Esophagus mucosa (tissue), 1 donor: ENCODE data around the gene PPP1R9A. TPM values are rescaled to one million over a fixed set of nuclear protein-coding genes. Genes with fewer than 3 reads are reported as not detected.

ENCODE experiments used
- ATAC-seq: fragments of 200-7000 bp; cut with Tn5 transposase; one replicate; pipeline ENCODE4 v1.9.1; 2020
- total RNA-seq: library from RNA; stranded (reverse); gene quantifications from one replicate; pipeline ENCODE4 v1.2.4, GENCODE V29; 2023
- donor health status: DM: yes; HTN: yes; CAD: no.

Gene PPP1R9A
- total RNA-seq, 1 donor from 2014 or later, result 0.36 TPM

DNA sequence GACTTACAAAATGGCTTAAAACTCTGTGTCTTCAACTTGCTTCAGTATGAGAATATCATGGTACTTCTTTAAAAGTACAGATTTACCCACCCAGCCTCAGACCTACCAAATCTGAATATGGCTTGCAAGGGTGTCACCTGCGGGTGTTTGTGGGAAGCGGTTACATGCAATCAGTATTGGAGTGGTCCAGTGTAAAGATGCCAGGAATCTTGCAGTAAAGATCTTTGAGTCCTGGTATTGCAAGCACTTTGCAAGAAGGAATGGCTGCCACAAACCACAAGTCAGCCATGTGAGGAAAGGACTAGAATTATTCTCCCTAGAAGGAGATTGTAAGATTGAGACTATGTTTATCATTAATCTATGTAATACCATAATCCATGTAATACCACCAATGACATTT lies 301.9 kb downstream of the PPP1R9A start:
- no peak for ATAC-seq

DNA sequence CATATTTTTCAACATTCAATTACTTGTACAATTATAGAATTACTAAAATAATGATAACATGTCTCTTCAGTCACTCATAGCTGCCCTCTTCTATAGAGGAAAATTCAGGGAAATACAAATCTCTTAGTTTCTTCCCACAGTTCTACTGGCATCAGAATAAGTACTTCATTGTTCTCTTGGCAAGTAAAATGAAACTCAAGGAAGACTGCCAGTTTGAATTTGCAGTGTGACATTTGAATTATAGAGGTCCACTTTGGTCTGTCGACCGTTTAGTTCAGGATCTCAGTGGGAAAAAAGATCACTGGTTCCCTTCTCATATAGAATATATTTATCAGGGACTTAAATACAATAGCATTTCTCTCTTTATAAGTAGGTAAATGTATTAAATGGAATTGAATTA lies 302.4 kb downstream of the PPP1R9A start:
- ATAC-seq, result no peak

DNA sequence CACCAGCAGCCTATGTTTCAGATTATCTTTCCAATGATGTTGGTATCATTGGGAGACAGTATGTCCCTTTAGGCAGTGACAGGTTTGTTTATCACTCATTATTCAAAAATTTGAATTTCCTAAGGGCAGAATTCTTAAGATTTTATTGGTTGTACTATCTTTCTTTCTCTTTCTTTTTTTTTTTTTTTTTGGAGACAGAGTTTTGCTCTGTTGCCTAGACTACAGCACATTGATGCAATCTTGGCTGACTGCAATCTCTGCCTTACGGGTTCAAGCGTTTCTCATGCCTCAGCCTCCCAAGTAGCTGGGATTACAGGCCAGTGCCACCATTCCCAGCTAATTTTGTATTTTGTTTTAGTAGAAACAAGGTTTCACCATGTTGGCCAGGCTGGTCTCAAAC lies 305.8 kb downstream of the PPP1R9A start:
- no peak for ATAC-seq

DNA sequence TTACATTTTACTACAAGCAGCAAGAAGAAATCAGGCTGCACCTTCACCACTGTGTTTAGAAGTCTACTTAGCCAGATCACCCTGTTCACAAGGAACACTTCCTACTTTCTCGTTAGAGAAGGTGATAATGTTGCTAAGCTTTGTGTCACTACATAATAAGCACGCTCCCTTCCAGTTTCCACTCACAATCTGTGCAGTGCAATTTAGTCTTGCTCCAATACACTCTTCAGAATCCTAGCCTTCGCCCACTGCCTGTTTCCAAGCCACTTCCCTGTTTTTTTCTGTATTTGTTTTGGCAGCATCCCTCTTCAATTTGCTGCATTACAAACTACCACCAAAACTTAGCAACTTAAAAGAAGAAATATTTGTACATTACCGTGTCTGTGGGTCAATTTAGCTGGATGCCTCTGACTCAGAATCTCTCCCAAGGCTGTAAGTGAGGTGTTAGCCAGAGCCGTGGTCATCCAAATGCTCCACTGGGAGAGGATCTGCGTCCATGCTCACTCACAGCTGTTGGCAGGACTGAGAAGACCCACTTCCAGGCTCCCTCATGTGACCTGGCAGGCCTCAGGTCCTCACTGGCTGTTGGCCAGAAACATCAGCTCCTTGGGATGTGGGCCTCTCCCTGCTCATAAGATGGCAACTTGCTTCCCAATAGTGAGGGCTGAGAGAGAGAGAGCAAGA lies 306.6 kb downstream of the PPP1R9A start:
- no peak for ATAC-seq

DNA sequence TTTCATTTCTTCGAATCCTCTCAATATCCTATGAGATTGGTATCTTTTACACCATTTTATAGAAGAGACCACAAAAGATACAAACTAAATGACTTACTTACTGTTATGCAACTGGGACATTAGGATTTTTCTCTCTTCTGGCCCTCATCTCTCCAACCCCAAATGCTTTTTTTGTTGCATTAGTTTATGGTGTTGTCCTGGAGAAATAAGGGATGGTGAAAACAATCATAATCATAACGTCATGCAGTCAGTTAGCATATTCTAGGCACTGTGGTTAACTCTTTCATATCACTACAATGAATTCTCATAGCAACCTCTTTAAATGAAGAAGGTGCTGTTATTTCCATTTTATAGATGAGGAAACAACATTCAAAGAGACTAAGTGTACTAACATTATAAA lies 312.3 kb downstream of the PPP1R9A start:
- no peak for ATAC-seq

DNA sequence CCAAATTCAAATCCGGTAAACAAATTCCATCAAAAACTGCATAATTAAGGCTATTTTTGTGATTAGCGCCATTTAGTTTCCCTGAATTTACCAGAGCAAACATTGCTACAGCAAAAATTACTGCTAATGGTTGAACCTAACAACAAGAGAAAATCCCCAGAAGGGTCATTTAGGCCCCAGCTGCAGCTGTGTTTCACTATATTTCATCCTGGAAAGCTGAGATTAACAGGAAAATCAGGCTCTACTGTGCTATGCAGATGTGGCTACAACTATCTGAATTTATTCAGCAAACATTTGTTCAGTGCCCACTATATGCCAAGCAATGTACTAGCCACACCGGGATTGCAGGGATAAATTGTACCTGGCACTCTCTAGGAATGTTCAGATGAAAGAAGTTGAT lies 312.9 kb downstream of the PPP1R9A start:
- ATAC-seq, result no peak

DNA sequence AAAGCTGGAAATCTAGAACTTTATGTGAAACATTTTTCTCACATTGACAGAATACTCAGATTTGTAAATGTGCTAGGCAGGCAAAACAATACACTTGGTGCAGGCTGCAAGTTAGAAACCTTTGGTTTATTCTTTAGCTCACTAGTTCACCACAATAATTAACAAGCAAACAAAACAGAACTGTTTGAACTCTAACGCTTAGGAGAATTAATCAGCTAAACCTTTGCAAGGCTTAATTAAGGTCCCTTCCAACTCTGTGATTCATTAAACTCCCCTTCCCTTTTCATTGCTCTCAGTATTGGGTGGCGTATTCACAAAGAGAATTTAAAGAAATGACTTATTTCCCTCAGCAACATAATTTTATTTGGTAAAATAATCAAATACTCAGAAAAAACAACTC lies 317.9 kb downstream of the PPP1R9A start:
- no peak for ATAC-seq

DNA sequence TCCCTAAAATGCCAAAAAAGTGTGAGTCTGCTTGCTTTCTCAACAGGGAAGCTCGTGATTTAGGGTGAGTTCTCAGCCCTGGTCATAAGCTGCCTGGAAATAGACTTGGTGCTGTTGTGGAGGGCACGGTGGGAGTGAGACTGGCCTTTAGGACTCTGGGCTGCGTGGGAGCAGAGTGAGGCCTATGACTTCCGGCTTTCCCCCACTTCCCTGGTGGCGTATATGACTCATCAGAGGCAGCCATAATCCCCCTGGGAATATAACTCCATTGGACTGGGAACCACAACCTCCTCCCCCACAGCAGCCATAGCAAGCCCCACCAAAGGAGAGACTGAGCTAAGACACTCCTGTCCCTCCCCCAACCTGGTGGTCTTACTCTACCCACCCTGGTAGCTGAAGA lies 321.9 kb downstream of the PPP1R9A start:
- ATAC-seq, result no peak

DNA sequence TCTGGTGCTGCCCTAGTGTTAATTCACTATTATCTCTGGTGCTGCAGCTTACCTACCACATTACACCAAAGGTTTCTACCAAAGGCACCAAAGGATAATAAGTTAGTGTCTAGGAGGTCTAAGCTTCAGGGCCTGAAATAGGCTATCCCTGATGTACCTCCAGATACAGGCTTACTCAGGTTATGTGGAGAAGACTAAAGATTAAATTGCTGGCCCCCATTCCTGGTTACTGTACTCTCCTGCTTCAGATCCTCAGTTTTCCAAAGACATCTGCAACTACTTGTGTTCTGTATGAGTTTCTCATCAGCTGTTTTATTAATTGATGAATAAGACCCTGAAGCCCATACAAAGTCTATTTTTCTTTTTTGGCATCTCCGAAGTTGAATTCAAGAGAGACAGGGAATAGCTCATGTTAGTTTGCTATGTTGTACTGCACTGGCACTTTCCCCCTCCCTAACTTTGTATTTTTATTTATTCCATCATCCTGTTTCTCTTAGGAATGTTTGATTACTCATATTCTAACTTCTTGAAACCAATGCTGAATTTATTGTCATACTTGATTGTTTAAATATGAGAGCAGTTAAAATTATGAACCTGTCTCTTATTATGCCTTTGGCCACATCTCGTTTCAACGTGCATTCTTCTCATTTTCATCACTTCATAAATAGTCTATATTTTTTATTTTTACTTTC lies 331.0 kb downstream of the PPP1R9A start:
- no peak for ATAC-seq

DNA sequence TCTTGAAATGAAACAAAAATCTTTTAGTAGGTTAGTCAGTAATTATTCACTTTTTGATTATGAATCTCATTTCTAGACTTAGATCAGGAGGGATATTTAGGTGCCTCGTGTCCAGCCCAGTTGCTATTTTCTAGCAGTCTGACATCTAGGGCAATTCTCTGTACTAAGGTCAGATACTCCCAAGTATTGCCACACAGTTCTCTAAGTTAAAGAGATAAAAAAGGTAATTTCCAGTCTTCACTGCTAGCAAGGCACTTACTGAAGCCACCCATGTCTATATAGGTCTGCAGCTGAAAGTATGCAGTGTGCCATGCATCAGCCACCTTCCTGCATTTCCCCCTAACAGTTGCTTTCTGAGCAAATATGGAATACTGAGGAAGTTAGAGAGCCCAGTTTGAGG lies 333.5 kb downstream of the PPP1R9A start:
- no peak for ATAC-seq

DNA sequence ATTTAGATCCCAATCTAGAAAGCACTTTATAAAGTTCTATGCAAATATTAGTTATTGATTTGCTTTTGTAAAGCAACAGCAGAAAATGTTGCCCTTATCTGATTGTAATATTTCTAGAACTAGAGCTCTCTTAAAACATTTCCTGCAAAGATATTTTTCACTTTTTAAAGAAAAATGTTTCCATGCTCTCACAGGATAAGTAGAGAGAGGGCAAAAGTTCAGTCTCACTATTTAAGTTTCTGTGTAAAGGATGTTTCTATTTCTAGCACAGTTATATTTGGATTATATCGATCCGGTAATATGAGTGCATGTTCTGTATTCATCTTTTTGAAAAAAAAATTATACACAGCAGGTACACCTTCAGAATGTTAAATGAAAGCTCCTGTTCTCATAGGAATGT lies 334.9 kb downstream of the PPP1R9A start:
- no peak for ATAC-seq

DNA sequence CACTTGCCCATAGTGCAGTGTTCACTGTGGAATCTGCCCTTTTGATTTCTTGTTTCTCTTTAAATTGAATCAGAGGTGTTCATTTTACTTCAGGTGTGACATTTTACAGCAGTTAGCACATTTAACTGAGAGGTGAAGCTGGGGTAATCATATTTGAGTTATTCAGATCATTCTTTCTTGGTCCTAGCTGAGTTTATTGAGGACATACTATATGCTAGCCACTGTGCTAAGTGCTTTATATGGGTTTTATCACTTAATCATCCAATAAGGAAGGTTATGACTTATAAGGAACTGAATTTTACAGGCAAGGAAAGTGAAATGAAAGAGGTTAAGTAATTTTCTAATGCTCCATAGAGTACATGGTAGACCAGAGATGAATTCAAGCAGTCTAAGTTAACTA lies 337.2 kb downstream of the PPP1R9A start:
- no peak for ATAC-seq

DNA sequence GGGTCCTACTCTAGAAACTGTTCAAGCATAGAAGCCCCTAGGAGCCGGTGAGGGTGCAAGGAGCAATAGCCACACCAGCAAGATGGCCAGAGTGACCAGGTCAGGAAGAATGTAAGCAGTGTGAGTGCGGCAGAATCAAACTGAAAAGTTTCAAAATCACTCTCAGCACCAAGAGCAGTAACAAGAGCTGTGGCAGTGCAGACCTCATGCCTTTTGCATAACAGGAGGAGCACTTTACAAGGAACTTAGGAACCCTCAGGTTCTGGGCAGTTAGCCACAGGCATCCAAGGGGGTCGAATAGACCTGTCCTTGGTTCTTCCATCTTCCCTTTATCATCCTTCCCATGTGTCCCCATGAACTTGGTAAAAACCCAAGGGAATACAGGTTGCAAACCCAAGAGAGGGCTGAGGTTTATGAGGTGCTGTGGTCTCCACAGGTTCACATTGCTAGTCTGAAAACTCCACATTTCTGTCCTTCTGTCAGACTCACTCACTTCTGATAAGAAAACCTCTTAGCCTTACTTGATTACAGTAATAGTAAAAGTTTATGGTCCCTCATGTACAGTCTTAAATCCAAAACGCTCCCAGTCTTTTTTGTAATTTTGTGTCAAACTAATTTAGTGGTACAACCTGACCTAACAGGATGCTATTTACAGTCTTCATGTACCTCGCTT lies 338.6 kb downstream of the PPP1R9A start:
- ATAC-seq, result no peak

DNA sequence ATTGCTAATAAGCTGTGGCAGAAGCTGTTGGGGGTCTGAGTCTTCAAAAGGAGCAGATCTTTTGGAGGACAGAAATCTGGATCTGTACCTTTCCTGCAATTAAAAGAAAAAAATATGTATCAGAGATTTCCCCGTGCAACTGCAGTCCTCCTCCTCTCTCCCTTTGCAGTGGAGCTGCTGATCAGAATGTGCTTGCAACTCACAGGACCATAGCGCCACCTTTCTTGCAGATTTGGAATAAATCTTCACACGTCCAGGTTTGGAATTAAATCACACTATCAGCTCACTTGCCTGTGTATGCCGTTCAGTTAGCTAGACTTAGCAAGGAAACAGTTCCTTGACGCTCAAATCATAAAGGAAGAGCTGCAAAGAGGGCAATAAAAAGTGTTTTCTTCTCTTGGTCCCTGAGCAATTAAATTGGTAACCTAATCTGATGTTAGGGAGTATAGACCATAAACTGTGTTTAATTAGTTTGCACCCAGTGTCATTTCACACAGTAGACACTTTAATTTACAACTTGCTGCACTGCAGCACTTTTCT lies 339.5 kb downstream of the PPP1R9A start:
- no peak for ATAC-seq

DNA sequence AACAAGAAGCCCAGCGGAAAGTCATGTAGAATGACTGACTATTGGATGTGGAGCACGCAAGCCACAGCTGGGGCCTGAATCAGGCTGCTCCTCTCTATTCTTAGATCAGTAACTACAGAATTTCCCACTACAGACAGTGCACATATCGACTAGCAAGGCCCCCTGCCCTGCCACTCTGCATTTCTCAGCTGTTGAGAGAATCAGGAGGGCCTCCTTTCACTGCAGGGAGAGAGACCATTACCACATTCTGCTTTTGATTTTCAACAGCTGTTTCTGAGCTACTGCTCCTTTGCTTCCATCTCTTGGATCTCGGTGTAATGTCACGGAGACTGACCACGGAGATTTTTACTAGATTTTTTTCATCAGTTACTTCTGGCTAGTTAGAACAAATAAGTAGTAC lies 343.2 kb downstream of the PPP1R9A start:
- no peak for ATAC-seq

DNA sequence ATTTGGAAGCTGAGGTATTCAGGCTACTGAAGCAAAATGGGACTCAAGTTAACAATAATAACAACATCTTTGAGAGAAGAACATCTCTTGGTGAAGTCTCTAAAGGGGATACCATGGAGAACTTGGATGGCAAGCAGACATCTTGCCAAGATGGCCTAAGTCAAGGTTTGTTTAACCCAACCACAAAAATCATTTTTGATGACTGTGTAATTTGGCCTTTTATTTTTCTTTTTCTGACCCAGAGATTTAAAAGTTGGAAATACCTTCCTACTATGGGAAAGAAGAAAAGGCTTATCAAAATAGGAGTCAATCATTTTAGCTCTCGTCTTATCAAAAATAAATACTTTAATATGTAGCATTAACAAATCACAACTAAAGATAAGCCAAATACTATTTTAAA lies 344.6 kb downstream of the PPP1R9A start:
- no peak for ATAC-seq

DNA sequence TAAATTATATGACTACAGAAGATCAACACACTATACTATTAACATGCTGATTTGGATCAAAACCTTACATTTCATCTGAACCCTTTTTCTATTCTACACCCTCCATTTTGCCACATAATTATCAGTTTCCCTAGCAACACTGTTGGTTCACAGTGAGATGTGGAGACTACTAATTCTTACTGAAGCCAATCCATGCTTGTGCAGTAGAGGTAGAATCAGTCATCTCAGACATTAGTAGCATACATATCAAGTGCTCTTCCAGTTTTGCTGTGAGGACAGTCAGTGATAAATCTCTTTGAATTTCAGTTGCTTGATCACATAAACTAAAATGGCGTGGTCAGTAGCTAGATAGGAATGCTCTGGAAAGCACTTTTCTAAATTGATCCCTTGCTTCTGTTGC lies 346.6 kb downstream of the PPP1R9A start:
- ATAC-seq, result no peak

DNA sequence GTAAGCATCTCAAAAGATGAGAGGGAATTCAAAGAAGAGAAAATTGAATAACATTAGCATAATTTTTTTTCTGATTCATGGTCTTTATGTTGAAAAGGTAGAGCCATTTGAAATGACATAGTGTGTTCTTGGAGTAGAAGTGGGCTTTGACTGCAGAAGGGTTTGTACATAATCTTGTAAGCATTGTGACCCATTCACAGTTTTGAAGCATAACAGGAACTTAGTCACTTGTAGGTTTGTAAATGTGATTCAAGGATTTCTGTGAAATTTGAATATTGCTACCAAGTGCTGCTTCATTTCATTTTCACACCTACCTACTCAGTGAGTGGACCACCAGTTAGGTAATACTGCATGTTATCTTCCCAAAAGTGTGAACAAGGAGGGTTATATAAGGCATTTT lies 348.3 kb downstream of the PPP1R9A start:
- ATAC-seq, result no peak

DNA sequence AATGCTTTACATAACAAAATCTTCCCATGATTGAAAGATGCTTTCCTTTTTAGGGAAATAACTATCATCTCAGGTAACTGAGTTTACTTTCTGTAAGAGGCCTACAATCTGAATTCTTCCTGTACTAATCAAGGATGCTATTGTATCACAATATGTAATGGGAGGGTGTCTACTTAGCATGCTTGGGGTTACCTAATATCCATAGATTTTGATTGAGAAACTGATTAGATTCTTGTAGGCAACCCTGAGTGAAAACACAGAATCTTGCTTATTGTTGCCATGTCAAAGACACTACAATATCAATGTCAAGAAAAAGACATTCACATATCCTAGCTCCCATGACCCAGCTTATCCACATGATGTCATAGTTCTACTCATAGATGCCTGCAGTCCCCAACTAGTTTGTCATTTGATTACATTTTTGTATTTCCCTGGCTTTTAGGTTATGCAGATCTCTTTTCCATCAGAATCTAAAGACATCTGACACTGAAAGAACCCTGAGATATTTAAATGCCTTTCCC lies 354.6 kb downstream of the PPP1R9A start:
- ATAC-seq, result no peak

DNA sequence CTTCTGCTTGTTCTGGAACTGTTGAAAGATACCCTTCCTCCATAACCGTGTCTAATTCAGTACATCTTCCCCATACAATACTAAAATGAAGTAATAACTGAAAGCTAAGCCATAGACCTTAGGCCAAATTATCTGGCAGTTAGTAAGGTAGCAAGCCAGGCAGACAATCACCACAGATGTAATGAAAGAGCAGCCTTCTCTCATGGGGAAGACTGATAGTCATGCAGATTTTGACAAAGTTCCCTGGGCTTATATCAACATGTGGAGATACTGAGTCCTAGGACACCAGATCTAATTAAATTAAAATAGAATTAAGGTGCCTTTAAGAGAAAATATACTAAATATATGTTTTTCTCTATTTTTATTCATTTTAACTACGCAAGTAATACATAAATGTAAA lies 355.5 kb downstream of the PPP1R9A start:
- no peak for ATAC-seq

DNA sequence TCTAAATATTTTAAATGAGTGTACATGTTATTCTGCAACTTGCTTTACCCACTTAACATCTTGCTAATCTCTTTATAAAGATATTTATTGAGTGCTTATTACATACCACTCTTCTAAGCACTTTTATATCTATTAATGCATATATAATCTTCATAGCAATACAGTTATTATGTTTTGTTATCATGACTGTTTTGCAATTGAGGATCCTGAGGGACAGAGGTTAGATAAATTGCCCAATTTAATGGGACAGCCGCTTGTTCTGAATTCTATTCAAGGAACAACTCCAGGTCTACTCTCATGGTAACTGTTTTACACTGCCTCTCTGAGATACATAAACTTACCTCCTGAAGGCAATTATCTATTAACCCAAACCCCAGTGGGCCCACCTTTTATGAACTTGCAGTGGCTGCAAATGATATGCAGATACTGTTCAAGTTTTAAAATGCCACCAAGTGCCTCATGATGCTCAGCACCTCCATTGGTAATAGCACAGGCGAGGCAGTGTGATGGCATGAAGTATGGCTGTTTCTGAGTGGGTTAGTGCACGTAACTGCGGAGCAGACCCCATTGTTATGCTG lies 356.5 kb downstream of the PPP1R9A start:
- ATAC-seq, result no peak

DNA sequence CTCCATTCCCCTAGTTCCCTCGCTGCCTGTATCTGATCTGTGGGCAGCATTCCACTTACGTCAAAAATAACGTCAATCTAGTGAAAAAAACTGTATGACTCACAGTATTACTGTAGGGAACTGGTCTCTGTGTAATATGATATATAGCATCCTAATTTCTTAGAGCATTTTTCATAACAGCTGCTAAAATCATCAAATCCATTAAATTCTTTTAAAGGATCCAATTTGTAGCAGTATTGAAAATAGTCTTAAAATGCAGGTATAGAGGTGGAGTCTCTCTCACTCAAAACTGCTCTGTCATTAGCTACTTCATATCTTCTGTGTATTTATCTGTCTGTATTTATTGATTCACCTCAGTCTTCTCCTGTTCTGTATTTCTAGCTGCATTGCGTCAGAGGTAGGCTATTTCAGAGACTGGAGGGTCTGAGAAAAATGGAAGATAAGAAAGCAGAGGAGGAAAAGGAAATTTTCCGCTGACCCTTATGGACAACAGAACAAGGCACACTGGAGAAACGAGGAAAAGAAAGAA lies 357.0 kb downstream of the PPP1R9A start:
- no peak for ATAC-seq

DNA sequence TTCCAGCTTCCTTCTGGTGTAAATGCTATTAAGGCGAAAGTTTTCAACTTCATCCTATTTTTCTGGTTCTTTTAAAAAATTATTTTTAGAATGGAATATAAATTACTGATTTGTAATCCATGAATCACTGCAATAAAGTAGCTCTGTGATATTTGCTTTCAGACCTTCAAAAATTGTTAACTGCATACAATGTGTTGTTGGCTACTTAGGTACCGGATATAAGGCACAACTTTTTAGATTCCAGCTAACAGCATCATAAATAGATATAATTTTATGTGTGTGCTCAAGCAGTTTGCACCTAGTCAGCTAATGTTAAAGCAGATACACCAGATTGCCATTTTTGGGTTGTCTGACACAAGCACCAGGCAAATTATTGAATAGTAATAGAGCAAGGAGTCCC lies 358.2 kb downstream of the PPP1R9A start:
- no peak for ATAC-seq
